Body of pancreas (tissue), 4 donors: ENCODE data around the gene NPC2. TPM values are rescaled to one million over a fixed set of nuclear protein-coding genes. Genes with fewer than 3 reads are reported as not detected.

Source experiments
- ATAC-seq: fragments of 150-250 bp; one replicate; pipeline ENCODE4 v1.9.1; 2016
- DNase-seq, 4 donors: peaks; one replicate each; pipeline ENCODE4 v3.0.0-alpha.2; 2019
- H3K27ac ChIP-seq, 4 donors: fragments of 200-600 bp; sonication (generic); 1 replicate in 3 of 4; 2 replicates in 1 of 4; pipeline versions ENCODE4 v1.5.1 to v1.6.1; 2016 to 2019; ENCODE audit warnings: mild to moderate bottlenecking in 1 of 4, mixed read lengths in 1 of 4, moderate library complexity in 1 of 4
- H3K27me3 ChIP-seq, 2 donors: fragments of 200-600 bp; sonication (generic); one replicate each; pipeline ENCODE4 v1.6.0; 2016; ENCODE audit warnings: mild to moderate bottlenecking in 1 of 2
- H3K36me3 ChIP-seq, 2 donors: fragments of 200-600 bp; sonication (generic); replicated peaks in 1 of 2; 2 replicates each; pipeline ENCODE4 v1.5.1; 2016; ENCODE audit warnings: low read depth in 2 of 2; ENCODE audit not compliant: insufficient read depth in 1 of 2
- H3K4me1 ChIP-seq: fragments of 200-600 bp; sonication (generic); one replicate; pipeline ENCODE4 v1.6.0; 2016
- H3K4me3 ChIP-seq, 2 donors: fragments of 200-600 bp; sonication (generic); 1 replicate in 1 of 2; 2 replicates in 1 of 2; pipeline ENCODE4 v1.5.1; 2016 to 2019
- H3K9me3 ChIP-seq, 3 donors: fragments of 200-600 bp; sonication (generic); 1 replicate in 2 of 3; 2 replicates in 1 of 3; pipeline ENCODE4 v1.5.1; 2016
- CTCF ChIP-seq, 7 experiments: fragments of 450-650 bp in 4 of 7; fragments of 200-600 bp in 3 of 7; sonication (generic) in 3 of 7; IDR thresholded peaks; one replicate each; pipeline ENCODE4 v1.5.1; 2016 to 2019; ENCODE audit warnings: antibody characterized with exemption in 7 of 7
- POLR2A ChIP-seq, 3 donors: fragments of 450-650 bp; IDR thresholded peaks; one replicate each; pipeline ENCODE4 v1.6.1; 2016; ENCODE audit warnings: antibody characterized with exemption in 3 of 3, mild to moderate bottlenecking in 2 of 3
- WGBS, 2 donors: methylation state at CpG; one replicate each; pipeline ENCODE4 v1.1.5; 2017; 5-methylcytosine and 5-hydroxymethylcytosine counted together
- intact Hi-C: fragments of 100-400 bp; cut with DNase I; formaldehyde crosslinking; loops from one replicate; pipeline ENCODE4 v1.15.1; 2023
- total RNA-seq, 2 donors: library from RNA; depleted of rRNA; stranded (reverse); fragments of >200 nt; gene quantifications; one replicate each; pipeline ENCODE4 v1.1.0, GENCODE V29; 2016

The NPC2 gene
- total RNA-seq, 2 donors from 2014 or later = 97.5 to 130 TPM

GRCh38 chr14:74474376-74474775 lies 18.7 kb downstream of the NPC2 start:
- Histone ChIP-seq H3K36me3 (peaks cover 0 to 4% of the 10 kb centered on the region in 2 donors), H3K9me3 (no peaks in the 10 kb centered on the region), H3K27me3 (no peaks in the 10 kb centered on the region), H3K27ac (no peak overlapping the region), H3K4me1 (peaks cover 4% of the 10 kb centered on the region), H3K4me3 (no peak overlapping the region)
- intact Hi-C loops = no loop called here
- ATAC-seq (no peak), DNase-seq (no peak)
- 85 to 100% methylated on average over 2 of the region's 2 CpGs for WGBS, 2 donors
- TF ChIP-seq CTCF (IDR thresholded peaks at IDR 0.05) (no peak), POLR2A (IDR thresholded peaks at IDR 0.05) (no peak)

- 72 to 83% methylated on average over 2 of the region's 2 CpGs for WGBS, 2 donors
- intact Hi-C loops = no loop called here
- no peak for ATAC-seq
- H3K4me3 ChIP-seq = no peak overlapping the region
- no peak for DNase-seq
- no peaks in the 10 kb centered on the region for H3K27me3 ChIP-seq
- H3K4me1 ChIP-seq = peaks cover 4% of the 10 kb centered on the region
- no peaks in the 10 kb centered on the region for H3K9me3 ChIP-seq
- no peak for TF ChIP-seq POLR2A (IDR thresholded peaks at IDR 0.05)
- no peak for TF ChIP-seq CTCF (IDR thresholded peaks at IDR 0.05)
- H3K27ac ChIP-seq = no peak overlapping the region
- H3K36me3 ChIP-seq = peaks cover 0 to 4% of the 10 kb centered on the region in 2 donors
Measured at GRCh38 chr14:74472601-74473000, 20.5 kb downstream of the NPC2 start.

- no peak for TF ChIP-seq POLR2A (IDR thresholded peaks at IDR 0.05)
- TF ChIP-seq CTCF (IDR thresholded peaks at IDR 0.05) = no peak
- intact Hi-C loops = no loop called here
- Histone ChIP-seq H3K27me3 (no peaks in the 10 kb centered on the region), H3K27ac (no peak overlapping the region), H3K36me3 (peaks cover 0 to 4% of the 10 kb centered on the region in 2 donors), H3K4me1 (no peaks in the 10 kb centered on the region), H3K4me3 (no peak overlapping the region), H3K9me3 (no peaks in the 10 kb centered on the region)
- ATAC-seq = peak; percentile 33
- DNase-seq = no peak
- 73 to 74% methylated on average over 7 of the region's 7 CpGs for WGBS, 2 donors
Measured at GRCh38 chr14:74469548-74470518, 23.3 kb downstream of the NPC2 start.

GRCh38 chr14:74468513-74468912 lies 24.6 kb downstream of the NPC2 start:
- no peak for TF ChIP-seq POLR2A (IDR thresholded peaks at IDR 0.05)
- DNase-seq = no peak
- Histone ChIP-seq H3K27ac (no peak overlapping the region), H3K9me3 (no peaks in the 10 kb centered on the region), H3K4me1 (no peaks in the 10 kb centered on the region), H3K27me3 (no peaks in the 10 kb centered on the region), H3K4me3 (no peak overlapping the region), H3K36me3 (no peaks in the 10 kb centered on the region)
- intact Hi-C loops = no loop called here
- 87 to 90% methylated on average over 3 of the region's 3 CpGs for WGBS, 2 donors
- no peak for ATAC-seq

GRCh38 chr14:74465335-74465734 lies 27.8 kb downstream of the NPC2 start:
- DNase-seq (no peak), ATAC-seq (no peak)
- Histone ChIP-seq H3K9me3 (no peaks in the 10 kb centered on the region), H3K4me1 (no peaks in the 10 kb centered on the region), H3K27ac (no peak overlapping the region), H3K4me3 (no peak overlapping the region), H3K36me3 (no peaks in the 10 kb centered on the region), H3K27me3 (no peaks in the 10 kb centered on the region)
- 81 to 95% methylated on average over 2 of the region's 2 CpGs for WGBS, 2 donors
- TF ChIP-seq CTCF (IDR thresholded peaks at IDR 0.05) = no peak
- TF ChIP-seq POLR2A (IDR thresholded peaks at IDR 0.05) = no peak
- intact Hi-C loops = no loop called here
